ENCODE results near the gene TKFC.

TKFC gene

GRCh38 chr11:61334434-61335354 lies 1.7 kb downstream of the TKFC start:
- no CpG with 5 or more reads among the region's 16 CpGs for WGBS (ENCODE audit: extremely low coverage, insufficient coverage, insufficient read length)
- no peak overlapping the region for H2BK12ac ChIP-seq (ENCODE audit: low read length)

GRCh38 chr11:61335355-61335710 lies 2.3 kb downstream of the TKFC start:
- no peak overlapping the region for H3K4ac ChIP-seq (ENCODE audit: low read depth, low read length)
- H4K8ac ChIP-seq (ENCODE audit: low read depth, low read length), result no peak overlapping the region
- H2AK5ac ChIP-seq (ENCODE audit: low read length), result peak overlapping the region; percentile 16
- no peak overlapping the region for H2AFZ ChIP-seq (ENCODE audit: insufficient read depth, low read length, poor library complexity)
- H3K14ac ChIP-seq (ENCODE audit: low read length), result no peak overlapping the region
- no peak overlapping the region for H2BK5ac ChIP-seq (ENCODE audit: low read depth, low read length, poor library complexity)
- no peaks in the 10 kb centered on the region for H3K27me3 ChIP-seq (ENCODE audit: insufficient read depth, low read length)
- H3K27ac ChIP-seq (ENCODE audit: low read depth, low read length), result no peak overlapping the region
- H4K12ac ChIP-seq (ENCODE audit: low read depth, low read length), result no peak overlapping the region
- peaks cover 13% of the 10 kb centered on the region for H3K79me1 ChIP-seq (ENCODE audit: low read length)
- no peak overlapping the region for H3K18ac ChIP-seq (ENCODE audit: low read length)
- H2BK120ac ChIP-seq (ENCODE audit: insufficient read depth, low read length, poor library complexity), result no peak overlapping the region
- peaks cover 20% of the 10 kb centered on the region for H3K79me2 ChIP-seq (ENCODE audit: control insufficient read depth, insufficient read depth, low read length, poor library complexity)
- peaks cover 5 to 9% of the 10 kb centered on the region in 2 experiments for H3K4me1 ChIP-seq (ENCODE audit: control insufficient read depth in 1 of 2, insufficient read depth in 2 of 2, low read length in 2 of 2)
- no peak for DNase-seq
- peak overlapping the region; percentile 17 for H4K91ac ChIP-seq (ENCODE audit: low read depth, low read length)
- H3K9ac ChIP-seq (ENCODE audit: low read length), result peak overlapping the region; percentile 1
- H2BK12ac ChIP-seq (ENCODE audit: low read length), result no peak overlapping the region
- no peak overlapping the region for H3K4me3 ChIP-seq (ENCODE audit: low read depth, low read length)
- no peak overlapping the region for H3K23ac ChIP-seq (ENCODE audit: low read length)
- no peak overlapping the region for H3K4me2 ChIP-seq (ENCODE audit: low read length)
- no CpG with 5 or more reads among the region's 1 CpG for whole genome bisulfite sequencing (ENCODE audit: extremely low coverage, insufficient coverage, insufficient read length)
- H3K9me3 ChIP-seq (ENCODE audit: insufficient read depth, low read depth, low read length), result peaks cover 2% of the 10 kb centered on the region
- peaks cover 6 to 12% of the 10 kb centered on the region in 2 experiments for H3K36me3 ChIP-seq (ENCODE audit: control insufficient read depth in 1 of 2, insufficient read depth in 2 of 2, low read length in 2 of 2)

More at GRCh38 chr11:61334434-61335354, 1.7 kb downstream of the TKFC start:
- H3K23ac ChIP-seq (ENCODE audit: low read length), result no peak overlapping the region
- H3K79me2 ChIP-seq (ENCODE audit: control insufficient read depth, insufficient read depth, low read length, poor library complexity), result peaks cover 20% of the 10 kb centered on the region
- H3K9ac ChIP-seq (ENCODE audit: low read length), result no peak overlapping the region
- peaks cover 7 to 9% of the 10 kb centered on the region in 2 experiments for H3K4me1 ChIP-seq (ENCODE audit: control insufficient read depth in 1 of 2, insufficient read depth in 2 of 2, low read length in 2 of 2)
- no peak overlapping the region for H3K4me3 ChIP-seq (ENCODE audit: low read depth, low read length)
- H3K4ac ChIP-seq (ENCODE audit: low read depth, low read length), result no peak overlapping the region
- H2AK5ac ChIP-seq (ENCODE audit: low read length), result no peak overlapping the region
- peaks cover 6 to 12% of the 10 kb centered on the region in 2 experiments for H3K36me3 ChIP-seq (ENCODE audit: control insufficient read depth in 1 of 2, insufficient read depth in 2 of 2, low read length in 2 of 2)
- H2BK5ac ChIP-seq (ENCODE audit: low read depth, low read length, poor library complexity), result no peak overlapping the region
- no peak overlapping the region for H2AFZ ChIP-seq (ENCODE audit: insufficient read depth, low read length, poor library complexity)
- no peak overlapping the region for H3K14ac ChIP-seq (ENCODE audit: low read length)
- H4K8ac ChIP-seq (ENCODE audit: low read depth, low read length), result no peak overlapping the region
- no peak overlapping the region for H3K4me2 ChIP-seq (ENCODE audit: low read length)
- no peaks in the 10 kb centered on the region for H3K27me3 ChIP-seq (ENCODE audit: insufficient read depth, low read length)
- H3K79me1 ChIP-seq (ENCODE audit: low read length), result peaks cover 13% of the 10 kb centered on the region
- H3K27ac ChIP-seq (ENCODE audit: low read depth, low read length), result no peak overlapping the region
- H4K91ac ChIP-seq (ENCODE audit: low read depth, low read length), result no peak overlapping the region
- H2BK120ac ChIP-seq (ENCODE audit: insufficient read depth, low read length, poor library complexity), result no peak overlapping the region
- peak; percentile 19 to 53 for DNase-seq
- peaks cover 2% of the 10 kb centered on the region for H3K9me3 ChIP-seq (ENCODE audit: insufficient read depth, low read depth, low read length)
- no peak overlapping the region for H4K12ac ChIP-seq (ENCODE audit: low read depth, low read length)
- H3K18ac ChIP-seq (ENCODE audit: low read length), result no peak overlapping the region

GRCh38 chr11:61336171-61336935 lies 3.3 kb downstream of the TKFC start:
- no CpG with 5 or more reads among the region's 8 CpGs for WGBS (ENCODE audit: extremely low coverage, insufficient coverage, insufficient read length)
- Histone ChIP-seq H4K8ac (ENCODE audit: low read depth, low read length) (peak overlapping the region; percentile 44), H3K4me2 (ENCODE audit: low read length) (no peak overlapping the region), H3K79me1 (ENCODE audit: low read length) (peaks cover 13% of the 10 kb centered on the region), H3K27me3 (ENCODE audit: insufficient read depth, low read length) (no peaks in the 10 kb centered on the region), H3K4me1 (ENCODE audit: control insufficient read depth in 1 of 2, insufficient read depth in 2 of 2, low read length in 2 of 2) (peaks cover 5 to 8% of the 10 kb centered on the region in 2 experiments), H3K14ac (ENCODE audit: low read length) (no peak overlapping the region), H3K4me3 (ENCODE audit: low read depth, low read length) (no peak overlapping the region), H3K9ac (ENCODE audit: low read length) (no peak overlapping the region), H3K18ac (ENCODE audit: low read length) (no peak overlapping the region), H2BK120ac (ENCODE audit: insufficient read depth, low read length, poor library complexity) (no peak overlapping the region), H2AFZ (ENCODE audit: insufficient read depth, low read length, poor library complexity) (no peak overlapping the region), H3K23ac (ENCODE audit: low read length) (no peak overlapping the region), H2AK5ac (ENCODE audit: low read length) (peak overlapping the region; percentile 42), H4K91ac (ENCODE audit: low read depth, low read length) (peak overlapping the region; percentile 11), H3K27ac (ENCODE audit: low read depth, low read length) (no peak overlapping the region), H2BK5ac (ENCODE audit: low read depth, low read length, poor library complexity) (no peak overlapping the region), H3K9me3 (ENCODE audit: insufficient read depth, low read depth, low read length) (peaks cover 2% of the 10 kb centered on the region), H3K79me2 (ENCODE audit: control insufficient read depth, insufficient read depth, low read length, poor library complexity) (peaks cover 18% of the 10 kb centered on the region), H3K4ac (ENCODE audit: low read depth, low read length) (no peak overlapping the region), H2BK12ac (ENCODE audit: low read length) (no peak overlapping the region), H4K12ac (ENCODE audit: low read depth, low read length) (peak overlapping the region; percentile 24), H3K36me3 (ENCODE audit: control insufficient read depth in 1 of 2, insufficient read depth in 2 of 2, low read length in 2 of 2) (peaks cover 6 to 10% of the 10 kb centered on the region in 2 experiments)
- DNase-seq, result peak; percentile 85 to 93

- H3K9me3 ChIP-seq (ENCODE audit: insufficient read depth, low read depth, low read length), result no peaks in the 10 kb centered on the region
- peaks cover 11 to 14% of the 10 kb centered on the region in 2 experiments for H3K36me3 ChIP-seq (ENCODE audit: control insufficient read depth in 1 of 2, insufficient read depth in 2 of 2, low read length in 2 of 2)
- no peak overlapping the region for H2AK5ac ChIP-seq (ENCODE audit: low read length)
- no peak overlapping the region for H3K4me3 ChIP-seq (ENCODE audit: low read depth, low read length)
- H2AFZ ChIP-seq (ENCODE audit: insufficient read depth, low read length, poor library complexity), result no peak overlapping the region
- peaks cover 4% of the 10 kb centered on the region in 2 experiments for H3K4me1 ChIP-seq (ENCODE audit: control insufficient read depth in 1 of 2, insufficient read depth in 2 of 2, low read length in 2 of 2)
- no peak overlapping the region for H3K4me2 ChIP-seq (ENCODE audit: low read length)
- H3K23ac ChIP-seq (ENCODE audit: low read length), result no peak overlapping the region
- H4K91ac ChIP-seq (ENCODE audit: low read depth, low read length), result no peak overlapping the region
- peaks cover 4% of the 10 kb centered on the region for H3K79me2 ChIP-seq (ENCODE audit: control insufficient read depth, insufficient read depth, low read length, poor library complexity)
- no peak overlapping the region for H3K14ac ChIP-seq (ENCODE audit: low read length)
- H2BK5ac ChIP-seq (ENCODE audit: low read depth, low read length, poor library complexity), result no peak overlapping the region
- H2BK12ac ChIP-seq (ENCODE audit: low read length), result no peak overlapping the region
- H3K27me3 ChIP-seq (ENCODE audit: insufficient read depth, low read length), result no peaks in the 10 kb centered on the region
- H3K18ac ChIP-seq (ENCODE audit: low read length), result no peak overlapping the region
- no peak overlapping the region for H4K12ac ChIP-seq (ENCODE audit: low read depth, low read length)
- H3K27ac ChIP-seq (ENCODE audit: low read depth, low read length), result no peak overlapping the region
- no peak for DNase-seq
- H2BK120ac ChIP-seq (ENCODE audit: insufficient read depth, low read length, poor library complexity), result no peak overlapping the region
- H3K79me1 ChIP-seq (ENCODE audit: low read length), result peaks cover 8% of the 10 kb centered on the region
- WGBS (ENCODE audit: extremely low coverage, insufficient coverage, insufficient read length), result no CpG with 5 or more reads among the region's 15 CpGs
- H3K4ac ChIP-seq (ENCODE audit: low read depth, low read length), result no peak overlapping the region
- H4K8ac ChIP-seq (ENCODE audit: low read depth, low read length), result no peak overlapping the region
- H3K9ac ChIP-seq (ENCODE audit: low read length), result no peak overlapping the region
These were observed 4.9 kb downstream of the TKFC start for GRCh38 chr11:61337706-61338470.

All from trophoblast cell (in vitro differentiated cells and primary cell).